ENCODE results near the gene CIAO2A. TPM values are rescaled to one million over a fixed set of nuclear protein-coding genes. Genes with fewer than 3 reads are reported as not detected.

The CIAO2A gene
- total RNA-seq, 1 experiment from 2014 or later, result 89.8 TPM

DNA sequence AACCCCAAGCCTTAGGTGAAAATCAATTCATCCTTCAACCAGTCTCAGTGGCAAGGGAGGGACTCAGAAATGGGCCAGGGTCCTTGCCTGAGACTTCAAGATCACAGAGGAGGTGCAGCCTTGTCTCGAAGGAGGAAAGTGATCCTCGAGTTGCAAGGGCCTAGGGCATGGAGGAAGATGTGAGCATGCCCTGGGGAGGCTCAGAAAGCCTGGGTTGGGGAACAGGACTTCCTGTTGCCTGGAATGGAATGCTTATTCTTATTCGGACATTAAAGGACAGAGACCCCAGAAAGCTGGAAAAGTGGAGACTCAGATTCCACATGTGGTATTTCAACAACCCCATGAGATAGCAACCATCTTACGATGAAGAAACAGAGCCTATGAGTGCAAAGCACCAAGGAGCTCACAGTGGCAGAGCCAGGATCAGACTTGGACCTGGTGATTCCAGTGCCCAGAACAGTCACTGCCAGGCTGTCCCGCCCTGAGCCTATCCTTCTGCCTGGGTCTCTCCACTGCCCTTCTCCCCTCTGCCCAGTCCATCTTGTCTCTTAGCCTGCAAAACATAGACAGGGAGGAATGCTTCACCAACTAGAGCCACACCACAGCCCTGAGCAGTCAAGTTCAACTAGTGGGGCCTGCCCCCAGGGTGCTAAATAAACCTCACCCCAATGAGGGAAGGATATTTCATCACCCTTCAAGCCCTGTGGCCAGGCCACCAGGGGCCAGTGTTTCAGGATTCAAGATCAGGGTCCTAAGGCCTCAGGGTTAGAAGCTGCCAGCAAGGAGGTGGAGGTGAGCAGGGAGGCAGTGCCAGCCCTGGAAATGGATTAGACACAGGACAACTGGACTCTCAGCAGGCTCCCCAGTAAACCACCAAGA lies 69.2 kb downstream of the CIAO2A start:
- POLR2A ChIA-PET, result no interaction called here
- CTCF ChIA-PET, result no interaction called here
- in situ Hi-C loops (cut with HindIII; ENCODE audit: low pct_unique_long_range_greater_than_20kb, low sequenced_read_pairs) (no loop called here), intact Hi-C loops (cut with micrococcal nuclease; ENCODE audit: unreplicated experiment) (no loop called here)
- DNase-seq (ENCODE audit: low read depth, low spot score), result no peak
- Histone ChIP-seq H3K27ac (ENCODE audit: low read length) (no peak overlapping the region), H3K9me3 (ENCODE audit: control insufficient read depth, insufficient read depth, low read depth, low read length) (peaks cover 3% of the 10 kb centered on the region; the same call in 1 of the 2 replicates), H3K4me1 (ENCODE audit: control insufficient read depth, insufficient read depth, low read length) (no peaks in the 10 kb centered on the region), H3K36me3 (ENCODE audit: control insufficient read depth, insufficient read depth, low read length) (no peaks in the 10 kb centered on the region), H3K4me3 (ENCODE audit: low read depth in 2 of 2, low read length in 2 of 2) (no peak overlapping the region), H3K27me3 (ENCODE audit: control insufficient read depth, insufficient read depth, low read length) (no peaks in the 10 kb centered on the region)
- peak; percentile 52; the same call in 1 of the 2 replicates for ATAC-seq
- BruUV-seq (replicated peaks), result no TSS peak
- no peak for TF ChIP-seq SIN3A (IDR thresholded peaks at IDR 0.05; ENCODE audit: borderline replicate concordance, insufficient read depth, low read depth, low read length)
- TF ChIP-seq POLR2AphosphoS5 (IDR thresholded peaks at IDR 0.05; ENCODE audit: low read depth, low read length), result no peak
- TF ChIP-seq, protein P1, sequence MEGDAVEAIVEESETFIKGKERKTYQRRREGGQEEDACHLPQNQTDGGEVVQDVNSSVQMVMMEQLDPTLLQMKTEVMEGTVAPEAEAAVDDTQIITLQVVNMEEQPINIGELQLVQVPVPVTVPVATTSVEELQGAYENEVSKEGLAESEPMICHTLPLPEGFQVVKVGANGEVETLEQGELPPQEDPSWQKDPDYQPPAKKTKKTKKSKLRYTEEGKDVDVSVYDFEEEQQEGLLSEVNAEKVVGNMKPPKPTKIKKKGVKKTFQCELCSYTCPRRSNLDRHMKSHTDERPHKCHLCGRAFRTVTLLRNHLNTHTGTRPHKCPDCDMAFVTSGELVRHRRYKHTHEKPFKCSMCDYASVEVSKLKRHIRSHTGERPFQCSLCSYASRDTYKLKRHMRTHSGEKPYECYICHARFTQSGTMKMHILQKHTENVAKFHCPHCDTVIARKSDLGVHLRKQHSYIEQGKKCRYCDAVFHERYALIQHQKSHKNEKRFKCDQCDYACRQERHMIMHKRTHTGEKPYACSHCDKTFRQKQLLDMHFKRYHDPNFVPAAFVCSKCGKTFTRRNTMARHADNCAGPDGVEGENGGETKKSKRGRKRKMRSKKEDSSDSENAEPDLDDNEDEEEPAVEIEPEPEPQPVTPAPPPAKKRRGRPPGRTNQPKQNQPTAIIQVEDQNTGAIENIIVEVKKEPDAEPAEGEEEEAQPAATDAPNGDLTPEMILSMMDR (IDR thresholded peaks at IDR 0.05), result no peak
- TF ChIP-seq, protein P2, sequence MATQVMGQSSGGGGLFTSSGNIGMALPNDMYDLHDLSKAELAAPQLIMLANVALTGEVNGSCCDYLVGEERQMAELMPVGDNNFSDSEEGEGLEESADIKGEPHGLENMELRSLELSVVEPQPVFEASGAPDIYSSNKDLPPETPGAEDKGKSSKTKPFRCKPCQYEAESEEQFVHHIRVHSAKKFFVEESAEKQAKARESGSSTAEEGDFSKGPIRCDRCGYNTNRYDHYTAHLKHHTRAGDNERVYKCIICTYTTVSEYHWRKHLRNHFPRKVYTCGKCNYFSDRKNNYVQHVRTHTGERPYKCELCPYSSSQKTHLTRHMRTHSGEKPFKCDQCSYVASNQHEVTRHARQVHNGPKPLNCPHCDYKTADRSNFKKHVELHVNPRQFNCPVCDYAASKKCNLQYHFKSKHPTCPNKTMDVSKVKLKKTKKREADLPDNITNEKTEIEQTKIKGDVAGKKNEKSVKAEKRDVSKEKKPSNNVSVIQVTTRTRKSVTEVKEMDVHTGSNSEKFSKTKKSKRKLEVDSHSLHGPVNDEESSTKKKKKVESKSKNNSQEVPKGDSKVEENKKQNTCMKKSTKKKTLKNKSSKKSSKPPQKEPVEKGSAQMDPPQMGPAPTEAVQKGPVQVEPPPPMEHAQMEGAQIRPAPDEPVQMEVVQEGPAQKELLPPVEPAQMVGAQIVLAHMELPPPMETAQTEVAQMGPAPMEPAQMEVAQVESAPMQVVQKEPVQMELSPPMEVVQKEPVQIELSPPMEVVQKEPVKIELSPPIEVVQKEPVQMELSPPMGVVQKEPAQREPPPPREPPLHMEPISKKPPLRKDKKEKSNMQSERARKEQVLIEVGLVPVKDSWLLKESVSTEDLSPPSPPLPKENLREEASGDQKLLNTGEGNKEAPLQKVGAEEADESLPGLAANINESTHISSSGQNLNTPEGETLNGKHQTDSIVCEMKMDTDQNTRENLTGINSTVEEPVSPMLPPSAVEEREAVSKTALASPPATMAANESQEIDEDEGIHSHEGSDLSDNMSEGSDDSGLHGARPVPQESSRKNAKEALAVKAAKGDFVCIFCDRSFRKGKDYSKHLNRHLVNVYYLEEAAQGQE (IDR thresholded peaks at IDR 0.05; ENCODE audit: insufficient read depth in 1 of 2, low read depth in 2 of 2, low read length in 1 of 2), result no peak
- TF ChIP-seq TCF7L2 (IDR thresholded peaks at IDR 0.05; ENCODE audit: low read depth, low read length), result no peak

DNA sequence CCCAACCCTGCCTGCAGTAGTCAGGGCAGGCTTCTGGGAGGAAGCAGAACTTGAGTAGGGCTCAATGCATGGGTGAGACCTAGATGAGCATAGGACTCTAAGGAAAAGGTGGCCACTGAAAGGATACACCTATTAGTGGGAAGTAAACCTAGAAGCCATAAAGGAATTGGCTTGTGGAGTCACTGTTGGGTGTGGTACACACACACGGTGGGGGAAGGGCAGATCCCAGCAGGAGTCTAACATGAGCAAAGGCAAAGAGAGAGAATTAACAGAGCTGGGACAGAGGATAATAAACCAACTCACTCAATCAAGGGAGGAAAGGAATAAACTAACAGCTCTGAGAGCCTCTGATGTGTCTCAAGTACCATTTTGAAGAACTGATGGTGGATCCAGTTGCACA lies 70.4 kb downstream of the CIAO2A start:
- Histone ChIP-seq H3K4me3 (ENCODE audit: low read depth in 2 of 2, low read length in 2 of 2) (no peak overlapping the region), H3K27me3 (ENCODE audit: control insufficient read depth, insufficient read depth, low read length) (no peaks in the 10 kb centered on the region), H3K4me1 (ENCODE audit: control insufficient read depth, insufficient read depth, low read length) (no peaks in the 10 kb centered on the region), H3K36me3 (ENCODE audit: control insufficient read depth, insufficient read depth, low read length) (no peaks in the 10 kb centered on the region), H3K27ac (ENCODE audit: low read length) (no peak overlapping the region), H3K9me3 (ENCODE audit: control insufficient read depth, insufficient read depth, low read depth, low read length) (peaks cover 3% of the 10 kb centered on the region; the same call in 1 of the 2 replicates)
- TF ChIP-seq, protein P2 (IDR thresholded peaks at IDR 0.05; ENCODE audit: insufficient read depth in 1 of 2, low read depth in 2 of 2, low read length in 1 of 2), result no peak
- TF ChIP-seq SIN3A (IDR thresholded peaks at IDR 0.05; ENCODE audit: borderline replicate concordance, insufficient read depth, low read depth, low read length), result no peak
- no peak for TF ChIP-seq POLR2AphosphoS5 (IDR thresholded peaks at IDR 0.05; ENCODE audit: low read depth, low read length)
- TF ChIP-seq, protein P1 (IDR thresholded peaks at IDR 0.05), result no peak
- no peak for TF ChIP-seq TCF7L2 (IDR thresholded peaks at IDR 0.05; ENCODE audit: low read depth, low read length)
- DNase-seq (ENCODE audit: low read depth, low spot score) (no peak), ATAC-seq (no peak)
- BruUV-seq (replicated peaks), result no TSS peak
- POLR2A ChIA-PET, result no interaction called here
- CTCF ChIA-PET, result no interaction called here
- in situ Hi-C loops (cut with HindIII; ENCODE audit: low pct_unique_long_range_greater_than_20kb, low sequenced_read_pairs), result no loop called here
- intact Hi-C loops (cut with micrococcal nuclease; ENCODE audit: unreplicated experiment), result no loop called here
